ENCODE measurements around the gene COX7B2. TPM values are rescaled to one million over a fixed set of nuclear protein-coding genes. Genes with fewer than 3 reads are reported as not detected.

COX7B2 gene
- total RNA-seq, 1 experiment from 2014 or later = 4.7 TPM

DNA sequence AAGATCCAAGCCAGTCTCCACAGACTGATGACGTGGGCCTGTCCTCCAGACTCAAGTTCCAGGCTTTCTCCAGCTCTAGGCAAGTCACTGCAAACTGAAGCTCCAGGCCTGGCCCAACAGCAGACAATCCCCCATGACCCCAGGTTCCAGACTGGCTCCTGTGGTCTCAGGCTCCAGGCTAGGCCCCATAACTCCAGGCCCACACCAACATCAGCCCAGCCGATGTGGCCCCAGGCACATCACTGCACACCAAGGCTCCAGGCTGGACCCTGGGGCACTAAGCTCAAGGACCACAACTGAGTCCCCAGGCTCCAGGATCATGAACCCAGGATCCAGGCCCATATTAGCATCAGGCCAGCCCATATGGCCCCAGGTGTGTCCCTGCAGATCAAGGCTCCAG lies 143.6 kb downstream of the COX7B2 start:
- H3K27ac ChIP-seq (ENCODE audit: low read length) = no peak overlapping the region
- ChIA-PET CTCF (no interaction called here), POLR2A (ENCODE audit: unreplicated experiment) (no interaction called here)
- no peak overlapping the region for H3K4me3 ChIP-seq (ENCODE audit: low read length)
- no peaks in the 10 kb centered on the region for H3K9me2 ChIP-seq (replicated peaks; ENCODE audit: low read length)
- no peaks in the 10 kb centered on the region for H3F3A ChIP-seq (ENCODE audit: low read length, unreplicated experiment)
- intact Hi-C loops (cut with micrococcal nuclease) = no loop called here
- H3K4me2 ChIP-seq (ENCODE audit: low read length) = no peak overlapping the region
- no peaks in the 10 kb centered on the region for H4K20me1 ChIP-seq (ENCODE audit: low read length)
- H3K27me3 ChIP-seq (ENCODE audit: low read length) = no peaks in the 10 kb centered on the region
- no peaks in the 10 kb centered on the region for H3K4me1 ChIP-seq (ENCODE audit: insufficient read depth, low read length)
- H3K79me2 ChIP-seq (ENCODE audit: low read length) = no peaks in the 10 kb centered on the region
- no peaks in the 10 kb centered on the region for H3K9me3 ChIP-seq (ENCODE audit: low read length)
- ATAC-seq (no peak), DNase-seq (no peak)
- no peaks in the 10 kb centered on the region for H3K36me3 ChIP-seq (ENCODE audit: low read depth, low read length)
- no peak overlapping the region for H2AFZ ChIP-seq (ENCODE audit: low read length)
- H3K9ac ChIP-seq (ENCODE audit: low read length) = no peak overlapping the region
- TF ChIP-seq EZH2phosphoT487 (IDR thresholded peaks at IDR 0.05; ENCODE audit: borderline replicate concordance, low read length) = no peak
- no peak for TF ChIP-seq CTCF (conservative IDR thresholded peaks at IDR 0.05; ENCODE audit: low read depth, low read length)
- no peak for TF ChIP-seq EZH2 (IDR thresholded peaks at IDR 0.05; ENCODE audit: low read length, unreplicated experiment)
- no TSS peak for BruUV-seq (replicated peaks)

- intact Hi-C loops (cut with micrococcal nuclease) = no loop called here
- Histone ChIP-seq H3F3A (ENCODE audit: low read length, unreplicated experiment) (no peaks in the 10 kb centered on the region), H3K9me2 (replicated peaks; ENCODE audit: low read length) (no peaks in the 10 kb centered on the region), H3K4me2 (ENCODE audit: low read length) (no peak overlapping the region), H3K9ac (ENCODE audit: low read length) (no peak overlapping the region), H3K27ac (ENCODE audit: low read length) (no peak overlapping the region), H3K4me1 (ENCODE audit: insufficient read depth, low read length) (no peaks in the 10 kb centered on the region), H2AFZ (ENCODE audit: low read length) (no peak overlapping the region), H4K20me1 (ENCODE audit: low read length) (no peaks in the 10 kb centered on the region), H3K9me3 (ENCODE audit: low read length) (no peaks in the 10 kb centered on the region), H3K79me2 (ENCODE audit: low read length) (no peaks in the 10 kb centered on the region), H3K27me3 (ENCODE audit: low read length) (no peaks in the 10 kb centered on the region), H3K4me3 (ENCODE audit: low read length) (no peak overlapping the region), H3K36me3 (ENCODE audit: low read depth, low read length) (no peaks in the 10 kb centered on the region)
- ATAC-seq = no peak
- BruUV-seq (replicated peaks) = no TSS peak
- DNase-seq = no peak
- no peak for TF ChIP-seq EZH2phosphoT487 (IDR thresholded peaks at IDR 0.05; ENCODE audit: borderline replicate concordance, low read length)
- no peak for TF ChIP-seq CTCF (conservative IDR thresholded peaks at IDR 0.05; ENCODE audit: low read depth, low read length)
- no peak for TF ChIP-seq EZH2 (IDR thresholded peaks at IDR 0.05; ENCODE audit: low read length, unreplicated experiment)
- POLR2A ChIA-PET (ENCODE audit: unreplicated experiment) = no interaction called here
- CTCF ChIA-PET = no interaction called here
Observed at GRCh38 chr4:46730075-46730474, 179.0 kb downstream of the COX7B2 start.

DNA sequence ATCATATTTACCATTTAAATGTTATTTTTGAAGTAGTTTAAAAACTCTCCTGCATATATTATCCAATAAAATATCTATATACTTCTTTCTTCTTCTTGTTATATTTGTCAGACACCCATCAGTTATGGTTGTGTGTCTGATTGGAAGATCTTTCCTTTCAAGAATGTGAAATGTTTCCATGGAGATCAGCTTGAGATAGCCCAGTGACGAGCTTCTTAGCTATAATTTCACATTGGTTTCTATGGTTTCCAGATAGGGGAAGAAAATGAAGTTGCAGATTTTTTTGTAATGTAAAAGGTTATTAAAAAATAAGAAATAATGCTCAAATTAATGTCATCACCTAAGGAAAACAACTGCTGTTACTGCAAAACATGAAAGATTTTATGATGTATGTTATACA lies 189.0 kb downstream of the COX7B2 start:
- H3K36me3 ChIP-seq (ENCODE audit: low read depth, low read length) = no peaks in the 10 kb centered on the region
- no peaks in the 10 kb centered on the region for H3K9me2 ChIP-seq (replicated peaks; ENCODE audit: low read length)
- H3F3A ChIP-seq (ENCODE audit: low read length, unreplicated experiment) = no peaks in the 10 kb centered on the region
- no peak for DNase-seq
- ATAC-seq = no peak
- H3K27me3 ChIP-seq (ENCODE audit: low read length) = no peaks in the 10 kb centered on the region
- ChIA-PET POLR2A (ENCODE audit: unreplicated experiment) (no interaction called here), CTCF (no interaction called here)
- intact Hi-C loops (cut with micrococcal nuclease) = no loop called here
- H3K79me2 ChIP-seq (ENCODE audit: low read length) = no peaks in the 10 kb centered on the region
- TF ChIP-seq CTCF (conservative IDR thresholded peaks at IDR 0.05; ENCODE audit: low read depth, low read length) = no peak
- no peak for TF ChIP-seq EZH2phosphoT487 (IDR thresholded peaks at IDR 0.05; ENCODE audit: borderline replicate concordance, low read length)
- TF ChIP-seq EZH2 (IDR thresholded peaks at IDR 0.05; ENCODE audit: low read length, unreplicated experiment) = no peak
- no peaks in the 10 kb centered on the region for H4K20me1 ChIP-seq (ENCODE audit: low read length)
- H3K4me2 ChIP-seq (ENCODE audit: low read length) = no peak overlapping the region
- no peaks in the 10 kb centered on the region for H3K9me3 ChIP-seq (ENCODE audit: low read length)
- no peak overlapping the region for H3K9ac ChIP-seq (ENCODE audit: low read length)
- no peak overlapping the region for H3K27ac ChIP-seq (ENCODE audit: low read length)
- H3K4me1 ChIP-seq (ENCODE audit: insufficient read depth, low read length) = no peaks in the 10 kb centered on the region
- H2AFZ ChIP-seq (ENCODE audit: low read length) = no peak overlapping the region
- H3K4me3 ChIP-seq (ENCODE audit: low read length) = no peak overlapping the region
- BruUV-seq (replicated peaks) = no TSS peak
